Left cardiac atrium (tissue), 2 donors: ENCODE data around the gene OR1S1. TPM values are rescaled to one million over a fixed set of nuclear protein-coding genes. Genes with fewer than 3 reads are reported as not detected.

Source experiments
- total RNA-seq, 2 donors: library from RNA; stranded (reverse); fragmentation: NEBNext Ultra II Directional; extraction: Animal tissue kit (Norgen Biotek cat#: 25700); gene quantifications; one replicate each; pipeline ENCODE4 v1.2.1, GENCODE V29; 2021
- donor health status: DM: no; HTN: yes; CAD: no; lungs with severe emphysema.
- donor health status: DM: yes; HTN: yes; CAD: no.

OR1S1 gene
- total RNA-seq, 2 donors from 2014 or later = not detected

Other genes starting within 250 kb of the OR1S1 start
- not detected for gene OR9Q1, start 188.8 kb upstream of the OR1S1 start, total RNA-seq
- gene OR6Q1, start 181.8 kb upstream of the OR1S1 start, total RNA-seq = not detected
- not detected for gene OR9I1, start 87.2 kb upstream of the OR1S1 start, total RNA-seq
- not detected for gene OR9Q2, start 23.6 kb upstream of the OR1S1 start, total RNA-seq
- not detected for gene OR1S2, start 8.6 kb upstream of the OR1S1 start, total RNA-seq
- gene OR10Q1, start 16.2 kb downstream of the OR1S1 start, total RNA-seq = not detected
- not detected for gene OR10W1, start 55.5 kb downstream of the OR1S1 start, total RNA-seq
- not detected for gene OR5B17, start 146.3 kb downstream of the OR1S1 start, total RNA-seq
- not detected for gene OR5B3, start 194.2 kb downstream of the OR1S1 start, total RNA-seq
- gene OR5B2, start 215.4 kb downstream of the OR1S1 start, total RNA-seq = not detected
- not detected for gene OR5B12, start 229.5 kb downstream of the OR1S1 start, total RNA-seq